ENCODE results near the gene ACP4.
A peak's percentile ranks its signal among the peaks of the same experiment; 100 is the strongest.

The ACP4 gene

GRCh38 chr19:50794876-50795663, 4.9 kb downstream of the ACP4 start:
- TF ChIP-seq FOXP2 (optimal IDR thresholded peaks at IDR 0.05; ENCODE audit: borderline replicate concordance, extremely low read depth, extremely low read length, insufficient read depth) (peak; percentile 46), POLR2AphosphoS5 (IDR thresholded peaks at IDR 0.05; ENCODE audit: low read depth, low read length) (peak; percentile 91), REST (IDR thresholded peaks at IDR 0.05; ENCODE audit: insufficient read depth in 1 of 2, low read depth in 2 of 2, low read length in 2 of 2) (no peak), SIN3A (IDR thresholded peaks at IDR 0.05; ENCODE audit: borderline replicate concordance, insufficient read depth, low read length) (no peak)

DNA sequence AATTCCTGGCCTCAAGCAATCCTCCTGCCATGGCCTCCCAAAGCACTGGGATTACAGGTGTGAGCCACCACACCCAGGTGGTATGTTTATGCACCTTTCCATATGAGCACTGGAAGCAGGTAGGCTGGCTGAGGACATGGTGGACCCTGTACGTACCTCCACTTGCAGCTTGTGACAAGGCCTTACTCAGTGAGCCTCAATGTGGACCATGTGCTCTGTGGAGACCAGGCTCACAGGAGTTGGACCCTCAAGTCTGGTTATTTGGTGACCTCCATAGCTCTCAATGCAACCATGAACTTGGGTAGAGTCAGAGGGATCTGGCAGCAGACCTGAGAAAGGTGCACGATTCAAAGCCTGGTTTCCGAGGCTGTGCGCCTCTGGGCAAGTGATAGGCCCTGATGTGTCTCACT, 5.5 kb downstream of the ACP4 start:
- TF ChIP-seq TAF1 (IDR thresholded peaks at IDR 0.05; ENCODE audit: borderline replicate concordance, insufficient read depth, low read length): no peak
- no peak for TF ChIP-seq FOXP2 (optimal IDR thresholded peaks at IDR 0.05; ENCODE audit: borderline replicate concordance, extremely low read depth, extremely low read length, insufficient read depth)
- no peak; the same call in 1 of the 2 replicates for TF ChIP-seq POLR2AphosphoS5 (IDR thresholded peaks at IDR 0.05; ENCODE audit: low read depth, low read length)
- TF ChIP-seq REST (IDR thresholded peaks at IDR 0.05; ENCODE audit: insufficient read depth in 1 of 2, low read depth in 2 of 2, low read length in 2 of 2): no peak
- no peak for TF ChIP-seq SIN3A (IDR thresholded peaks at IDR 0.05; ENCODE audit: borderline replicate concordance, insufficient read depth, low read length)

- peak; percentile 24 for TF ChIP-seq POLR2AphosphoS5 (IDR thresholded peaks at IDR 0.05; ENCODE audit: low read depth, low read length)
- TF ChIP-seq SIN3A (IDR thresholded peaks at IDR 0.05; ENCODE audit: borderline replicate concordance, insufficient read depth, low read length): peak; percentile 31; the same call in 1 of the 2 replicates
- TF ChIP-seq TAF1 (IDR thresholded peaks at IDR 0.05; ENCODE audit: borderline replicate concordance, insufficient read depth, low read length): no peak
Observed at GRCh38 chr19:50796128-50796633, 6.0 kb downstream of the ACP4 start.

- TF ChIP-seq TAF1 (IDR thresholded peaks at IDR 0.05; ENCODE audit: borderline replicate concordance, insufficient read depth, low read length) (no peak), SIN3A (IDR thresholded peaks at IDR 0.05; ENCODE audit: borderline replicate concordance, insufficient read depth, low read length) (no peak), POLR2AphosphoS5 (IDR thresholded peaks at IDR 0.05; ENCODE audit: low read depth, low read length) (no peak), REST (IDR thresholded peaks at IDR 0.05; ENCODE audit: insufficient read depth in 1 of 2, low read depth in 2 of 2, low read length in 2 of 2) (no peak), FOXP2 (optimal IDR thresholded peaks at IDR 0.05; ENCODE audit: borderline replicate concordance, extremely low read depth, extremely low read length, insufficient read depth) (no peak)
Observed at GRCh38 chr19:50796634-50797428, 6.6 kb downstream of the ACP4 start.

- TF ChIP-seq REST (IDR thresholded peaks at IDR 0.05; ENCODE audit: insufficient read depth in 1 of 2, low read depth in 2 of 2, low read length in 2 of 2): no peak
- TF ChIP-seq SIN3A (IDR thresholded peaks at IDR 0.05; ENCODE audit: borderline replicate concordance, insufficient read depth, low read length): no peak
- TF ChIP-seq POLR2AphosphoS5 (IDR thresholded peaks at IDR 0.05; ENCODE audit: low read depth, low read length): no peak
- TF ChIP-seq TAF1 (IDR thresholded peaks at IDR 0.05; ENCODE audit: borderline replicate concordance, insufficient read depth, low read length): no peak
- TF ChIP-seq FOXP2 (optimal IDR thresholded peaks at IDR 0.05; ENCODE audit: borderline replicate concordance, extremely low read depth, extremely low read length, insufficient read depth): no peak
Observed at GRCh38 chr19:50797429-50797780, 7.2 kb downstream of the ACP4 start.

Measured in PFSK-1 (cell line).